ENCODE measurements around the gene MTX2. TPM values are rescaled to one million over a fixed set of nuclear protein-coding genes. Genes with fewer than 3 reads are reported as not detected.

The MTX2 gene
- total RNA-seq, 6 experiments from 2014 or later: 21.4 to 26.0 (median 24.3) TPM

DNA sequence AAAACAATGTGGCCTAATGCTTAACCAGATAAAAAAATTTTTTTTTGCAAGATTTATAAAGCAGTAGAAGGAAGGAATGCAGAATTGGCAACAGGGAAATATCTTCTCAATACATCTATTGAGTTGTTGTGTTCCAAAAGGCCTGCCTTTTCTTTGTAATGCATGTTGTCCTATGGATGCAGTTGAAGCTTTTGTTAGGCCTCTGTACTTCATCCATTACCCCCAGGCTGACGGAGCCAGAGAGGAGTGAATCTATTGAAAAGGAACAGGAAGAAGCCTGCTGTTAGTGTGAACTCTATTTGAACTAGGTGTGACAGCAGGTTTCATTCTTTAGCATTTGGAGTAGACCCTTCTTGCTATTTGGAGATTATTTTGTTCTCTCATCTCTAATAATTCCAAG, 56.5 kb downstream of the MTX2 start:
- TF ChIP-seq, protein P1, sequence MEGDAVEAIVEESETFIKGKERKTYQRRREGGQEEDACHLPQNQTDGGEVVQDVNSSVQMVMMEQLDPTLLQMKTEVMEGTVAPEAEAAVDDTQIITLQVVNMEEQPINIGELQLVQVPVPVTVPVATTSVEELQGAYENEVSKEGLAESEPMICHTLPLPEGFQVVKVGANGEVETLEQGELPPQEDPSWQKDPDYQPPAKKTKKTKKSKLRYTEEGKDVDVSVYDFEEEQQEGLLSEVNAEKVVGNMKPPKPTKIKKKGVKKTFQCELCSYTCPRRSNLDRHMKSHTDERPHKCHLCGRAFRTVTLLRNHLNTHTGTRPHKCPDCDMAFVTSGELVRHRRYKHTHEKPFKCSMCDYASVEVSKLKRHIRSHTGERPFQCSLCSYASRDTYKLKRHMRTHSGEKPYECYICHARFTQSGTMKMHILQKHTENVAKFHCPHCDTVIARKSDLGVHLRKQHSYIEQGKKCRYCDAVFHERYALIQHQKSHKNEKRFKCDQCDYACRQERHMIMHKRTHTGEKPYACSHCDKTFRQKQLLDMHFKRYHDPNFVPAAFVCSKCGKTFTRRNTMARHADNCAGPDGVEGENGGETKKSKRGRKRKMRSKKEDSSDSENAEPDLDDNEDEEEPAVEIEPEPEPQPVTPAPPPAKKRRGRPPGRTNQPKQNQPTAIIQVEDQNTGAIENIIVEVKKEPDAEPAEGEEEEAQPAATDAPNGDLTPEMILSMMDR (IDR thresholded peaks at IDR 0.05): no peak
- Mint-ChIP-seq H3K9me3 (no peaks in the 10 kb centered on the region), H3K36me3 (ENCODE audit: low read depth) (no peaks in the 10 kb centered on the region), H3K4me3 (no peak overlapping the region), H3K27me3 (ENCODE audit: insufficient read depth) (no peaks in the 10 kb centered on the region), H3K27ac (no peak overlapping the region), H3K4me1 (ENCODE audit: low read depth) (no peaks in the 10 kb centered on the region)
- no peak for DNase-seq

DNA sequence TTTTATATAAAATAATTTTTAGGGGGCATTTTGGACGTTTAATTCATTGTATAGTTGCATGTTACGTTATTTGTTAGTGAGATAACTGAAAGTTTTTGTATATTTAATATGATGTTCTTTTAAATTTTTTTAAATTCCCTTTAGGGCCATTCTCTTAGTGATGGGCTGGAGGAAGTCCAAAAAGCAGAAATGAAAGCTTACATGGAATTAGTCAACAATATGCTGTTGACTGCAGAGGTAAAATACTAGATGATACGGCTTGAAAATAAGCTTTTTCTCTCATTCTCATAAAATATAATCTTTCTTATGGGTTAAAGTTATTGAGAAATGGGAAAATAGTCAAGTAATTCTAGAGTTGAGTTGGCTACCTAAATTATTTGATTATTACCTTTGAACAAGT, 58.9 kb downstream of the MTX2 start:
- no peak overlapping the region for H3K27ac Mint-ChIP-seq
- H3K9me3 Mint-ChIP-seq: no peaks in the 10 kb centered on the region
- no peak for DNase-seq
- no peaks in the 10 kb centered on the region for H3K36me3 Mint-ChIP-seq (ENCODE audit: low read depth)
- TF ChIP-seq, protein P1 (IDR thresholded peaks at IDR 0.05): no peak
- no peaks in the 10 kb centered on the region for H3K27me3 Mint-ChIP-seq (ENCODE audit: insufficient read depth)
- no peaks in the 10 kb centered on the region for H3K4me1 Mint-ChIP-seq (ENCODE audit: low read depth)
- H3K4me3 Mint-ChIP-seq: no peak overlapping the region

DNA sequence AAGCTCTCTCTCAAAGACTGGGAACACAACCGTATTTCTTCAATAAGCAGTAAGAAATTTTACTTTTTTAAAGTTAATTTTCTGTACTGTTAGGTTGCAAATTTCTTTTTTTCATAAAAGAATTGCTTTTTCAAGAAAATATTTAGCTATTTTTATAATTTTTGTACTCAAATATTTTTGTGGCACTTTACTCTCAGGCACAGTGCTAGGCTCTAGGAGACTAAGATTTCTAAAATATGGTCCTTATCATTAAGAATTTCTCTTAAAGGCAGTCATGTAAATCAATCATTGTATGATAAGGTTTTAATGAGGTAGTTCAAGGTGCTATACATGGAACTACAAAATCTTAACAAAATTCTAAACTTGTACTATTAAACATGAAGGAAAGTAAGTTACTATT, 61.4 kb downstream of the MTX2 start:
- Mint-ChIP-seq H3K9me3 (no peaks in the 10 kb centered on the region), H3K27ac (no peak overlapping the region), H3K4me3 (no peak overlapping the region), H3K27me3 (ENCODE audit: insufficient read depth) (no peaks in the 10 kb centered on the region), H3K36me3 (ENCODE audit: low read depth) (no peaks in the 10 kb centered on the region), H3K4me1 (ENCODE audit: low read depth) (no peaks in the 10 kb centered on the region)
- TF ChIP-seq, protein P1 (IDR thresholded peaks at IDR 0.05): no peak
- DNase-seq: no peak

DNA sequence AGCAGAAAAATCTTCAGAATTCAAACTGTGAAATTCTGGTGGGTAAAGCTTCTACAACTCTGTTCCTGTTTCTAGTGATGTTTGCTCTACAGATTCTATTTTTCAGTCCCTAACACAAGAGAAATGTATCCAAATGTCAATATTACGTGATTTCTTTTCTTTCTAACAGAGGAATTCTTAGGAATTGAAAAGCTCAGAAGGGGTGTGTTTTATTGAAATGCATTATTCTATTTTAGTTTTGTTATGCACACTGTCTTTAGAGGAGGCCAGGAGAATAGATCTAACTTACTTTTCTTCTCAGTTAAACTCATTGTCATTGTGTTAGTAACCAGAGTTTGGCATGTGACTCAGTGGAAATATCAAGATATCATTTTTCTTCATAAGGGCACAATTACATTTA, 62.4 kb downstream of the MTX2 start:
- no peaks in the 10 kb centered on the region for H3K36me3 Mint-ChIP-seq (ENCODE audit: low read depth)
- H3K4me1 Mint-ChIP-seq (ENCODE audit: low read depth): no peaks in the 10 kb centered on the region
- H3K9me3 Mint-ChIP-seq: no peaks in the 10 kb centered on the region
- DNase-seq: no peak
- no peaks in the 10 kb centered on the region for H3K27me3 Mint-ChIP-seq (ENCODE audit: insufficient read depth)
- TF ChIP-seq, protein P1 (IDR thresholded peaks at IDR 0.05): no peak
- H3K4me3 Mint-ChIP-seq: no peak overlapping the region
- no peak overlapping the region for H3K27ac Mint-ChIP-seq

DNA sequence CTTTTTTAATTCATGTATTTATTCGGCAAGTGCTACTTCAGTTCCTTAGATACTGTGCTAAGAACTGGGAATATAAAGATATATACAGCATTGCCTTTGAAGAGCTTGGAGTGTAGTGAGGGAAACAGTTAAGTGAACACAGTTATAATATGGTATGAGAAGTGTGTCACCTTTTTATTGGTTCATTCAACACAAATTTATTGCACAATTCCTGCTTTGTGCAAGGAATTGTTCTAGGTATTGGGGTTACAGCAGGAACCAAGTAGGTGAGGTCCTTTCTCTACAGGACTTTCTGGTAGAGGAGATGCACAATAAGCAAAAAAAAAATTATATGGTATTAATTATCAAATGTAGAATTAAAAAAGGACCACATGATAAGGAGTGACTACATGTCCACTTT, 65.5 kb downstream of the MTX2 start:
- Mint-ChIP-seq H3K27me3 (ENCODE audit: insufficient read depth) (no peaks in the 10 kb centered on the region), H3K27ac (no peak overlapping the region), H3K4me3 (no peak overlapping the region), H3K36me3 (ENCODE audit: low read depth) (peaks cover 14% of the 10 kb centered on the region), H3K4me1 (ENCODE audit: low read depth) (no peaks in the 10 kb centered on the region), H3K9me3 (no peaks in the 10 kb centered on the region)
- no peak for DNase-seq
- TF ChIP-seq, protein P1 (IDR thresholded peaks at IDR 0.05): no peak

DNA sequence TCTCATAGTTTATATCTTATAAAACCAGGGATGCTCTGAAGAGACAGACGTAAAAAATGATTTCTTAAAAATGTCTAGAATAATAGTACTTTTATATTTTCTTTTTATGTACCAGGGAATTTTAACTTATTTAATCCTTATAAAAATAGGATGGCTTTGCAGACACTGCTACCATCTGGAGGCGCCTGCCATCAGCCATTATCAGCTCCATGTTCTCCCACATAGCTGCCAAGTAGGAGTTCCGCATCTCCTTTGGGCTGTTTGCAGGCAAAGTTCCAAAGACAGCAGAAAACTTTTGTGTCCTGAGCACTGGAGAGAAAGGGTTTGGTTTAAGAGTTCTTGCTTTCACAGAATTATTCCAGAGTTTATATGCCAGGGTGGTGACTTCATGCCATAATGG, 69.2 kb downstream of the MTX2 start:
- Mint-ChIP-seq H3K27me3 (ENCODE audit: insufficient read depth) (no peaks in the 10 kb centered on the region), H3K4me1 (ENCODE audit: low read depth) (no peaks in the 10 kb centered on the region), H3K9me3 (no peaks in the 10 kb centered on the region), H3K27ac (no peak overlapping the region), H3K36me3 (ENCODE audit: low read depth) (peaks cover 14% of the 10 kb centered on the region), H3K4me3 (no peak overlapping the region)
- TF ChIP-seq, protein P1 (IDR thresholded peaks at IDR 0.05): no peak
- DNase-seq: no peak

All from HFFc6 (cell line).